MG63 (cell line): ENCODE measurements around the gene ATXN7L1. TPM values are rescaled to one million over a fixed set of nuclear protein-coding genes. Genes with fewer than 3 reads are reported as not detected.
"Not testable (repeated sequence)": the region's sequence is repeated elsewhere in the genome, so short reads cannot be mapped to it uniquely, and the experiment has no call there.

Experiments
- DNase-seq: peaks from one replicate; pipeline ENCODE4 v3.0.0-alpha.2; 2020
- H3K27me3 ChIP-seq: fragments of 250-450 bp; sonication (Bioruptor Pico); 2 replicates; pipeline ENCODE4 v1.5.1; 2020; ENCODE audit warnings: mild to moderate bottlenecking, moderate library complexity
- H3K36me3 ChIP-seq: fragments of 250-450 bp; sonication (Bioruptor Pico); 2 replicates; pipeline ENCODE4 v1.5.1; 2020; ENCODE audit warnings: mild to moderate bottlenecking, moderate library complexity
- H3K4me3 ChIP-seq: fragments of 250-450 bp; sonication (Bioruptor Pico); 2 replicates; pipeline ENCODE4 v1.5.1; 2020; ENCODE audit warnings: mild to moderate bottlenecking, moderate library complexity
- H3K9me3 ChIP-seq: fragments of 250-450 bp; sonication (Bioruptor Pico); 2 replicates; pipeline ENCODE4 v1.5.1; 2020; ENCODE audit warnings: mild to moderate bottlenecking, moderate library complexity
- total RNA-seq: library from RNA; depleted of rRNA; stranded (reverse); fragments of >200 nt; shearing (Covaris generic); gene quantifications from 2 replicates; pipeline ENCODE4 v1.2.3, GENCODE V29; 2014; ENCODE audit warnings: low replicate concordance

ATXN7L1 gene
- total RNA-seq, 1 experiment from 2014 or later: 0.59 TPM

- no peaks in the 10 kb centered on the region for H3K27me3 ChIP-seq
- no peaks in the 10 kb centered on the region for H3K36me3 ChIP-seq
- H3K9me3 ChIP-seq: no peaks in the 10 kb centered on the region
- no peak overlapping the region for H3K4me3 ChIP-seq
- DNase-seq: no peak
These were observed 176.7 kb downstream of the ATXN7L1 start for GRCh38 chr7:105699568-105700236.

GRCh38 chr7:105698531-105698930, 177.9 kb downstream of the ATXN7L1 start:
- Histone ChIP-seq H3K4me3 (no peak overlapping the region), H3K36me3 (no peaks in the 10 kb centered on the region), H3K27me3 (no peaks in the 10 kb centered on the region), H3K9me3 (no peaks in the 10 kb centered on the region)
- no peak for DNase-seq

GRCh38 chr7:105697753-105698152, 178.6 kb downstream of the ATXN7L1 start:
- Histone ChIP-seq H3K4me3 (no peak overlapping the region), H3K9me3 (no peaks in the 10 kb centered on the region), H3K27me3 (no peaks in the 10 kb centered on the region), H3K36me3 (no peaks in the 10 kb centered on the region)
- no peak for DNase-seq

GRCh38 chr7:105697169-105697568, 179.2 kb downstream of the ATXN7L1 start:
- H3K36me3 ChIP-seq, H3K27me3 ChIP-seq, H3K4me3 ChIP-seq, H3K9me3 ChIP-seq, DNase-seq: not testable (repeated sequence)

GRCh38 chr7:105693576-105693975, 182.8 kb downstream of the ATXN7L1 start:
- Histone ChIP-seq H3K9me3 (no peaks in the 10 kb centered on the region), H3K36me3 (no peaks in the 10 kb centered on the region), H3K4me3 (no peak overlapping the region), H3K27me3 (no peaks in the 10 kb centered on the region)
- DNase-seq: no peak

- DNase-seq: peak; percentile 39
- Histone ChIP-seq H3K9me3 (no peaks in the 10 kb centered on the region), H3K36me3 (no peaks in the 10 kb centered on the region), H3K4me3 (peak overlapping the region; percentile 50), H3K27me3 (no peaks in the 10 kb centered on the region)
These were observed 184.5 kb downstream of the ATXN7L1 start for GRCh38 chr7:105691680-105692564.

- no peaks in the 10 kb centered on the region for H3K9me3 ChIP-seq
- H3K27me3 ChIP-seq: no peaks in the 10 kb centered on the region
- H3K4me3 ChIP-seq: peak overlapping the region; percentile 50
- H3K36me3 ChIP-seq: no peaks in the 10 kb centered on the region
- no peak for DNase-seq
These were observed 185.2 kb downstream of the ATXN7L1 start for GRCh38 chr7:105691082-105691679.

- Histone ChIP-seq H3K27me3 (no peaks in the 10 kb centered on the region), H3K9me3 (no peaks in the 10 kb centered on the region), H3K4me3 (peak overlapping the region; percentile 50; the same call in 1 of the 2 replicates), H3K36me3 (no peaks in the 10 kb centered on the region)
- no peak for DNase-seq
These were observed 186.0 kb downstream of the ATXN7L1 start for GRCh38 chr7:105690325-105690945.

- no peak overlapping the region for H3K4me3 ChIP-seq
- DNase-seq: no peak
- H3K36me3 ChIP-seq: no peaks in the 10 kb centered on the region
- H3K27me3 ChIP-seq: no peaks in the 10 kb centered on the region
- no peaks in the 10 kb centered on the region for H3K9me3 ChIP-seq
These were observed 187.2 kb downstream of the ATXN7L1 start for GRCh38 chr7:105689067-105689819.

- Histone ChIP-seq H3K4me3 (no peak overlapping the region), H3K9me3 (no peaks in the 10 kb centered on the region), H3K27me3 (no peaks in the 10 kb centered on the region), H3K36me3 (no peaks in the 10 kb centered on the region)
- DNase-seq: no peak
These were observed 187.8 kb downstream of the ATXN7L1 start for GRCh38 chr7:105688617-105689016.

- Histone ChIP-seq H3K36me3 (no peaks in the 10 kb centered on the region), H3K27me3 (no peaks in the 10 kb centered on the region), H3K9me3 (no peaks in the 10 kb centered on the region), H3K4me3 (no peak overlapping the region)
- no peak for DNase-seq
These were observed 191.2 kb downstream of the ATXN7L1 start for GRCh38 chr7:105685161-105685560.

- no peaks in the 10 kb centered on the region for H3K9me3 ChIP-seq
- H3K27me3 ChIP-seq: no peaks in the 10 kb centered on the region
- H3K4me3 ChIP-seq: no peak overlapping the region
- no peak for DNase-seq
- no peaks in the 10 kb centered on the region for H3K36me3 ChIP-seq
These were observed 193.9 kb downstream of the ATXN7L1 start for GRCh38 chr7:105682341-105683060.

- H3K27me3 ChIP-seq: no peaks in the 10 kb centered on the region
- H3K36me3 ChIP-seq: no peaks in the 10 kb centered on the region
- no peaks in the 10 kb centered on the region for H3K9me3 ChIP-seq
- no peak for DNase-seq
- H3K4me3 ChIP-seq: no peak overlapping the region
These were observed 195.8 kb downstream of the ATXN7L1 start for GRCh38 chr7:105680505-105681187.

- Histone ChIP-seq H3K4me3 (peak overlapping the region; percentile 39), H3K36me3 (no peaks in the 10 kb centered on the region), H3K27me3 (no peaks in the 10 kb centered on the region), H3K9me3 (no peaks in the 10 kb centered on the region)
- peak; percentile 79 for DNase-seq
These were observed 197.4 kb downstream of the ATXN7L1 start for GRCh38 chr7:105678811-105679495.
